Esophagus squamous epithelium (tissue), 5 donors: Measurements from ENCODE around the gene LAMTOR4. TPM values are rescaled to one million over a fixed set of nuclear protein-coding genes. Genes with fewer than 3 reads are reported as not detected.

ENCODE experiments used
- DNase-seq: peaks from one replicate; lab custom pipeline; 2025; lab: John Stamatoyannopoulos, UW
- H3K27ac ChIP-seq, 4 donors: fragments of 200-600 bp; sonication (generic); one replicate each; pipeline ENCODE4 v1.5.1; 2016 to 2019; ENCODE audit warnings: mild to moderate bottlenecking in 1 of 4
- H3K27me3 ChIP-seq, 4 donors: fragments of 200-600 bp; sonication (generic); 1 replicate in 3 of 4; 2 replicates in 1 of 4; pipeline versions ENCODE4 v1.5.1 to v1.6.0; 2017 to 2021; ENCODE audit warnings: antibody characterized with exemption in 1 of 4
- H3K36me3 ChIP-seq, 3 donors: fragments of 200-600 bp; sonication (generic); one replicate each; pipeline ENCODE4 v1.5.1; 2016 to 2019
- H3K4me1 ChIP-seq, 3 donors: fragments of 200-600 bp; sonication (generic); one replicate each; pipeline ENCODE4 v1.5.1; 2017 to 2019
- H3K4me3 ChIP-seq, 4 donors: fragments of 200-600 bp; sonication (generic); 1 replicate in 3 of 4; 2 replicates in 1 of 4; pipeline ENCODE4 v1.5.1; 2016 to 2019; ENCODE audit warnings: mild to moderate bottlenecking in 2 of 4, moderate library complexity in 1 of 4
- H3K9me3 ChIP-seq, 3 donors: fragments of 200-600 bp; sonication (generic); one replicate each; pipeline ENCODE4 v1.5.1; 2016 to 2019
- POLR2A ChIP-seq, 4 donors: fragments of 450-650 bp; IDR thresholded peaks; one replicate each; pipeline ENCODE4 v1.6.1; 2017; ENCODE audit warnings: antibody characterized with exemption in 4 of 4, mild to moderate bottlenecking in 4 of 4, moderate library complexity in 3 of 4
- WGBS, 2 donors: methylation state at CpG; one replicate each; pipeline ENCODE4 v1.1.5; 2018; 5-methylcytosine and 5-hydroxymethylcytosine counted together
- intact Hi-C: fragments of 100-400 bp; cut with DNase I; formaldehyde crosslinking; loops from one replicate; pipeline ENCODE4 v1.15.0; 2022
- total RNA-seq, 4 donors: library from RNA; depleted of rRNA; stranded (reverse); fragments of >200 nt; gene quantifications; one replicate each; pipeline ENCODE4 v1.1.0, GENCODE V29; 2016
- TF ChIP-seq, protein P1 (sequence below), 6 experiments: fragments of 450-650 bp in 4 of 6; fragments of 200-600 bp in 2 of 6; sonication (generic) in 2 of 6; IDR thresholded peaks; one replicate each; pipeline ENCODE4 v1.5.1; 2016 to 2019; ENCODE audit warnings: antibody characterized with exemption in 6 of 6, mild to moderate bottlenecking in 4 of 6, moderate library complexity in 4 of 6
- donor health status: DM: yes; HTN: yes; CAD: no.

Gene LAMTOR4
- total RNA-seq, 4 donors from 2014 or later = 71.8 to 138 (median 86.7) TPM

DNA sequence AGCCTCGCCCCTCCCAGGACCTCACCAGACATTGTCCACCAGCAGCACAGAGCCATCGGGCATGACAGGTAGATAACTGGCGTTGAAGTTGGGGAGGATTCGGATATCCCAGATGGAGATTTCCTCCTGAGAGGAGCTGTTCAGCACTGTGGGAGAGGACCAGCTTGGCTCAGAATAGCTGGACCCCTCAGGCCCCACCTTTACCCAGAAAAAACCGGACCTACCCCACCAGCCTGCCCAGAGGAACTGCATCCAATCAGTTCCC lies 8.3 kb downstream of the LAMTOR4 start:
- H3K4me3 ChIP-seq = peak overlapping the region in 3 of 4 donors; percentile 51 to 98 (median 94)
- no peaks in the 10 kb centered on the region for H3K9me3 ChIP-seq
- intact Hi-C loops = no loop called here
- DNase-seq = no peak
- H3K27me3 ChIP-seq = no peaks in the 10 kb centered on the region
- no peak for TF ChIP-seq POLR2A (IDR thresholded peaks at IDR 0.05)
- TF ChIP-seq, protein P1, sequence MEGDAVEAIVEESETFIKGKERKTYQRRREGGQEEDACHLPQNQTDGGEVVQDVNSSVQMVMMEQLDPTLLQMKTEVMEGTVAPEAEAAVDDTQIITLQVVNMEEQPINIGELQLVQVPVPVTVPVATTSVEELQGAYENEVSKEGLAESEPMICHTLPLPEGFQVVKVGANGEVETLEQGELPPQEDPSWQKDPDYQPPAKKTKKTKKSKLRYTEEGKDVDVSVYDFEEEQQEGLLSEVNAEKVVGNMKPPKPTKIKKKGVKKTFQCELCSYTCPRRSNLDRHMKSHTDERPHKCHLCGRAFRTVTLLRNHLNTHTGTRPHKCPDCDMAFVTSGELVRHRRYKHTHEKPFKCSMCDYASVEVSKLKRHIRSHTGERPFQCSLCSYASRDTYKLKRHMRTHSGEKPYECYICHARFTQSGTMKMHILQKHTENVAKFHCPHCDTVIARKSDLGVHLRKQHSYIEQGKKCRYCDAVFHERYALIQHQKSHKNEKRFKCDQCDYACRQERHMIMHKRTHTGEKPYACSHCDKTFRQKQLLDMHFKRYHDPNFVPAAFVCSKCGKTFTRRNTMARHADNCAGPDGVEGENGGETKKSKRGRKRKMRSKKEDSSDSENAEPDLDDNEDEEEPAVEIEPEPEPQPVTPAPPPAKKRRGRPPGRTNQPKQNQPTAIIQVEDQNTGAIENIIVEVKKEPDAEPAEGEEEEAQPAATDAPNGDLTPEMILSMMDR (IDR thresholded peaks at IDR 0.05) = no peak
- peaks cover 15 to 65% (median 25%) of the 10 kb centered on the region in 3 donors for H3K4me1 ChIP-seq
- peak overlapping the region; percentile 82 to 93 (median 90) for H3K27ac ChIP-seq
- H3K36me3 ChIP-seq = peaks cover 14 to 49% (median 22%) of the 10 kb centered on the region in 3 donors
- WGBS, 2 donors = no CpG with 5 or more reads among the region's 5 CpGs

DNA sequence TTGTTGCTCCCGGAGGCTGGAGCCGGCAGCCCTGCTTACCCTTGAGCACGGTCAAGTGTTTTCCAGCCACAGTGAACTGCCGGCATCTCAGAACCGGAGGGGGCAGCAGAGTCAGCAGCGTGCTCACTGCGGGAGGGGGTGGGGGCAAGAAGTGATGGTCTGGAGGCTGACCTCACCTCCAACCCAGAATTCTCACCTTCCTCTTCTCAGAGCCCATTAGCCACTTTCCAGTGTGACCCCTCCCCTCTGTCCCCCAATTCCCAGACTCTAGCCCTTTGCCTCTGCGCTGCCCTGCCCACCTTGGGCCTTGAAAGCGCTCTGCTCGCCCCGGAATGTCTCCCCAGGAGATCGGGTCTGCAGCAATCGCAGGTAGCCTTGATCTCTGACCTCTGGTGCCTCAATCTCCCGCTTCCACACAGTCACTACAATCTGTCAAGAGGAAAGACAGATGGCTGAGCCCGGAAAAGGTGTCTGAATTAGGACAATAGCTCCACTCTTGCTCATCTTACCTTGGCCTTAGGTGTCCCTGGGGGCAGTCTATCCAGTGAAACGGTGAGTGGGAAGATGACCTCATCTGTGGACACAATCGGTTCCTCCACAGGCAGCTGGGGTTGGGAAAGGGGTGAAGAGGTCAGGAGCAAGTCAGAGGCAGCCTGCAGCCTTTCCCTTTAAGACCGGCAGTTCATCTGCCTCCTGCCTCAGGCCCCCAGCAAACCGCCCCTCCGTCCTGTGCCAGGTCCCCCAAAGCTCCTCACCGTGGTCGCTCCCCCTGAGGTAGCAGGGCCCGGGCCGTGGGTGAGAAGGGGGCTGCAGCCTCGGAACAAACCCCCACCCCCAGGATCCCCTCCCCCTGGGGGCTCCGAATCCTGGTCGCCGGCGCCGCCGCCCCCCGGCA lies 8.9 kb downstream of the LAMTOR4 start:
- peak overlapping the region; percentile 82 to 93 (median 90) for H3K27ac ChIP-seq
- intact Hi-C loops = no loop called here
- DNase-seq = no peak
- H3K4me3 ChIP-seq = peak overlapping the region; percentile 51 to 98 (median 93)
- H3K4me1 ChIP-seq = peaks cover 15 to 66% (median 26%) of the 10 kb centered on the region in 3 donors
- TF ChIP-seq, protein P1 (IDR thresholded peaks at IDR 0.05) = peak in 1 of 6 experiments; percentile 10
- TF ChIP-seq POLR2A (IDR thresholded peaks at IDR 0.05) = no peak
- no peaks in the 10 kb centered on the region for H3K27me3 ChIP-seq
- peaks cover 14 to 46% (median 22%) of the 10 kb centered on the region in 3 donors for H3K36me3 ChIP-seq
- WGBS, 2 donors = 12 to 18% methylated on average over 6 to 9 of the region's 32 CpGs
- no peaks in the 10 kb centered on the region for H3K9me3 ChIP-seq

DNA sequence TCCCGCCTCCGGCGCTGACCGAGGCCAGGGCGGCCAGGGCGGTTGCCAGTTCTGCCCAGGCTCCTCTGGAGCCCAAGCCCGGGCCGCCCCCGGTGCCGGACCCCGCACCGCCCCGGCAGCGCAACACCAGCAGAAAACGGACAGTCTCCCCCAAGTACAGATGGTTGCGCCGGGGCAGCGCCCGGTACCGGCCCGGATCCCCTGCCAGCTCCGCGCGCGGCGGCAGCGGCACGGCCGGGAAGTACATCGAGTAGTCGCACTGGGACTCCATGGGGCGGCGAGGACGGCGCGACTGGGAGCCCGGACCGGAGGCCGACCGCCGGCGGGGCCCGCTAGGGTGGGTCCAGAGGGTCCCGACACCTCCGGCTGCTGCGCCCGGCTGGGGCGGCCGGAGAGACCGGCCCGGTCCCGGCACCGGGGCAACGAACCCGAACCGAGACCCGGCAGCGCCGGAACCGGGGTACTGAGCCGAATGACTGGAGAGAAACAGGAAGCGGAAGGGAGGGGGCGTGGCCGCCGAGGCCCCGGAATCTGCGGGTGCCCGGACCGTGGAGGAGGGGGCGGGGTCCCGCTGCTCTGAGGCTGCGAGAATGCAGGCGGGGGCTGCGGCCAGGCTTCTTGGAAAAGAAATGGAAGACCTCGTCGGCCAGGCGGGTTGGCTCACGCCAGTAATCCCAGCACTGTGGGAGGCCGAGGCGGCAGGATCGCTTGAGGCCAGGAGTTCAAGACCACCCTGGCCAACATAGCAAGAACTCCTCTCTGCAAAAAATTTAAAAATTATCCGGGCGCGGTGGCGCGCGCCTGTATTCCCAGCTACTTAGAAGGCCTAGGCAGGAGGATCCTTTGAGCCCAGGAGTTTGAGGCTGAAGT lies 9.7 kb downstream of the LAMTOR4 start, which contains the start of gene TRAPPC14:
TRAPPC14 (minus strand) TSS at position 495 of the 870 bp plus-strand sequence; CDS start at position 271, 224 bp downstream.
- Histone ChIP-seq H3K36me3 (peaks cover 14 to 37% (median 22%) of the 10 kb centered on the region in 3 donors), H3K27ac (peak within 1 kb of the TSS; percentile 82 to 93 (median 90)), H3K27me3 (peaks cover 0 to 3% (median 0%) of the 10 kb centered on the region in 4 donors), H3K4me1 (peaks cover 15 to 66% (median 34%) of the 10 kb centered on the region in 3 donors), H3K4me3 (peak within 1 kb of the TSS; percentile 51 to 98 (median 93)), H3K9me3 (no peaks in the 10 kb centered on the region)
- TF ChIP-seq, protein P1 (IDR thresholded peaks at IDR 0.05) = no peak
- TF ChIP-seq POLR2A (IDR thresholded peaks at IDR 0.05) = peak in 2 of 4 donors; percentile 45 to 60
- intact Hi-C loops = no loop called here
- WGBS, 2 donors = 0 to 1% methylated on average over 11 to 27 of the region's 87 CpGs
- peak; percentile 44 for DNase-seq

DNA sequence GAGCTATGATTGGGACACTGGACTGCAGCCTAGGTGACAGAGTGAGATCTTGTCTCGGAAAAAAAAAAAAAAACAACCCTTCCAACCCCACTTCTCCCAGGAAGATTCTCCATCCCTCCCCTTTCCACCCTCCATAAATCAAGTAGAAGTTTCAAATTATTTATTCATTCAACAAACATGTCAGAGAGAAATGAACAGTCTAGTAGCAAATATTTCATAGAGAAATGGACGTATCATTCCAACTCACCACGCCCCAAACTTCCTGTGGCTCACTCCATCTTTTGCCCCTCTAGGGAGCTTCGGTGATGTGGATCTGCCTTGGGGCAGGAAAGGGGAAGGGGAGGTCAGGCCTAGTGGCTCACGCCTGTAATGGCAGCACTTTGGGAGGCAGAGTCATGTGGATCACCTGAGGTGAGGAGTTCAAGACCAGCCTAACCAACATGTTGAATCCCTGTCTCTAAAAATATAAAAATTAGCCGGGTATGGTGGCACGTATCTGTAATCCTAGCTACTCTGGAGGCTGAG lies 10.4 kb downstream of the LAMTOR4 start:
- no peak for DNase-seq
- Histone ChIP-seq H3K36me3 (peaks cover 14 to 30% (median 18%) of the 10 kb centered on the region in 3 donors), H3K9me3 (no peaks in the 10 kb centered on the region), H3K4me3 (peak overlapping the region; percentile 51 to 98 (median 93)), H3K4me1 (peaks cover 15 to 65% (median 36%) of the 10 kb centered on the region in 3 donors), H3K27me3 (peaks cover 0 to 3% (median 0%) of the 10 kb centered on the region in 4 donors), H3K27ac (peak overlapping the region; percentile 82 to 93 (median 90))
- intact Hi-C loops = no loop called here
- WGBS, 2 donors = 46 to 55% methylated on average over 7 of the region's 7 CpGs
- TF ChIP-seq, protein P1 (IDR thresholded peaks at IDR 0.05) = no peak
- no peak for TF ChIP-seq POLR2A (IDR thresholded peaks at IDR 0.05)
